AG04449 (cell line): Measurements from ENCODE around the gene GATA3.
A peak's percentile ranks its signal among the peaks of the same experiment; 100 is the strongest.

Source experiments
- CTCF ChIA-PET: fragments of 350-600 bp; formaldehyde crosslinking; extraction: SDS; loops from one replicate; lab custom pipeline; 2021; ENCODE audit warnings: antibody characterized with exemption; lab: Yijun Ruan, JAX
- POLR2A ChIA-PET: fragments of 400-600, 350-600 bp; formaldehyde crosslinking; extraction: SDS; loops from one replicate; lab custom pipeline; 2020; ENCODE audit warnings: antibody characterized with exemption, inconsistent platforms; lab: Yijun Ruan, JAX
- DNase-seq: peaks from one replicate; pipeline ENCODE4 v3.0.0-alpha.2; 2010; ENCODE audit warnings: low read depth, low spot score
- H3K4me3 ChIP-seq: 2 replicates; pipeline ENCODE4 v1.5.1; 2011; ENCODE audit warnings: low read depth, mild to moderate bottlenecking, control low read depth, low read length
- CTCF ChIP-seq: IDR thresholded peaks from one replicate; pipeline ENCODE4 v1.5.1; 2011; ENCODE audit warnings: mild to moderate bottlenecking, moderate library complexity, low read length, control low read depth, inconsistent platforms; ENCODE audit not compliant: insufficient read depth; ENCODE audit errors: missing control alignments

GATA3 gene

GRCh38 chr10:8041992-8042720 lies 12.3 kb upstream of the GATA3 start:
- H3K4me3 ChIP-seq: no peak overlapping the region
- no peak for TF ChIP-seq CTCF
- ChIA-PET POLR2A (no interaction called here), CTCF (no interaction called here)
- no peak for DNase-seq

GRCh38 chr10:8042721-8043568 lies 11.5 kb upstream of the GATA3 start:
- no peak overlapping the region for H3K4me3 ChIP-seq
- no peak for TF ChIP-seq CTCF
- POLR2A ChIA-PET: no interaction called here
- DNase-seq: no peak
- CTCF ChIA-PET: no interaction called here

- DNase-seq: no peak
- POLR2A ChIA-PET: no interaction called here
- H3K4me3 ChIP-seq: no peak overlapping the region
- CTCF ChIA-PET: no interaction called here
- TF ChIP-seq CTCF: no peak
These were observed 10.8 kb upstream of the GATA3 start for GRCh38 chr10:8043569-8044306.

GRCh38 chr10:8044331-8044907 lies 10.1 kb upstream of the GATA3 start:
- CTCF ChIA-PET: no interaction called here
- DNase-seq: no peak
- POLR2A ChIA-PET: no interaction called here
- no peak for TF ChIP-seq CTCF
- no peak overlapping the region for H3K4me3 ChIP-seq

- no peak for DNase-seq
- CTCF ChIA-PET: interaction anchor here (1.1 kb wide), 1 partner anchor 8 kb away, joined by 3 read pairs; no protein-coding TSS in a partner anchor
- peak overlapping the region; percentile 6 for H3K4me3 ChIP-seq
- no peak for TF ChIP-seq CTCF
- POLR2A ChIA-PET: no interaction called here
These were observed 9.4 kb upstream of the GATA3 start for GRCh38 chr10:8044908-8045725.
